ENCODE data around the gene LZIC.

- TF ChIP-seq CTCF (IDR thresholded peaks at IDR 0.05; ENCODE audit: insufficient read depth, low read depth, low read length): no peak
- no peak for TF ChIP-seq EZH2 (IDR thresholded peaks at IDR 0.05; ENCODE audit: insufficient read depth, low read length)
These were observed 38.6 kb downstream of the LZIC start for GRCh38 chr1:9904596-9904995.
